ENCODE results near the gene ASAP2.

GRCh38 chr2:9249020-9249800, 42.6 kb downstream of the ASAP2 start:
- TF ChIP-seq TAF1 (IDR thresholded peaks at IDR 0.05; ENCODE audit: borderline replicate concordance, low read depth, low read length) (no peak), POLR2A (IDR thresholded peaks at IDR 0.05; ENCODE audit: low read depth, low read length) (no peak), POLR2AphosphoS5 (IDR thresholded peaks at IDR 0.05; ENCODE audit: low read depth, low read length) (no peak)
